Measurements from ENCODE around the gene SLC12A1. TPM values are rescaled to one million over a fixed set of nuclear protein-coding genes. Genes with fewer than 3 reads are reported as not detected.

The SLC12A1 gene
- total and polyA plus RNA-seq, 2 of the 8 experiments (the other 6 are each of a cell fraction or from before 2014, with no cell fraction given): 0.63 to 1.0 TPM

DNA sequence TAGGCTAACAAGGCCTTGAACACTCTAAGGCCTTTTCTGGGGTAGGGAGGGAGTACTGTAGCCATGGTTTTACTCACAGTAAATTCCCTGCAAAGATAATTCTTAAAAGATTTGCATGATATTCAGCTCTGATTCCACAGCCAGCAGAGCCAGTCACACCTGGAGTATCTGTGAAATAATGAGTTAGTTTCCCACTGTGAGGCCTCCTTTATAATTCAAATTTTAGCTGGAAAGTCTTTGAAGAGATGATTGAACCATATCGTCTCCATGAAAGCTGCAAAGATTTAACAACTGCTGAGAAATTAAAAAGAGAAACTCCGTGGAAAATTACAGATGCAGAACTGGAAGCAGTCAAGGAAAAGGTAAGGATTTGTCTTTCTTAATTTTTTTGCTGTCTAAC, 92.8 kb downstream of the SLC12A1 start:
- H2AK5ac ChIP-seq (ENCODE audit: low read depth, low read length): no peak overlapping the region
- H2BK120ac ChIP-seq (replicated peaks; ENCODE audit: low read depth, low read length): no peak overlapping the region
- H3K36me3 ChIP-seq (ENCODE audit: control insufficient read depth in 2 of 4, insufficient read depth in 4 of 4, low read length in 3 of 4): no peaks in the 10 kb centered on the region
- H4K20me1 ChIP-seq (replicated peaks in 1 of 2; ENCODE audit: control insufficient read depth in 1 of 2, insufficient read depth in 2 of 2, low read length in 2 of 2): no peaks in the 10 kb centered on the region
- H3K56ac ChIP-seq (replicated peaks; ENCODE audit: insufficient read length, low read depth, low read length): no peak overlapping the region
- H3K27ac ChIP-seq (ENCODE audit: low read depth, low read length): no peak overlapping the region
- no peak overlapping the region for H2BK15ac ChIP-seq (ENCODE audit: low read length)
- H2BK12ac ChIP-seq (ENCODE audit: low read depth, low read length): no peak overlapping the region
- H3K9me3 ChIP-seq (ENCODE audit: insufficient read depth in 2 of 2, low read depth in 1 of 2, low read length in 1 of 2): no peaks in the 10 kb centered on the region
- peak overlapping the region; percentile 93 for H4K5ac ChIP-seq (ENCODE audit: insufficient read length, low read depth, low read length)
- H3K23me2 ChIP-seq (ENCODE audit: low read depth, low read length): no peaks in the 10 kb centered on the region
- H4K91ac ChIP-seq (replicated peaks; ENCODE audit: insufficient read length, low read length): no peak overlapping the region
- H3K4me2 ChIP-seq (ENCODE audit: insufficient read depth in 1 of 2, low read depth in 2 of 2, low read length in 2 of 2): peak overlapping the region; percentile 40 to 50; a peak in 3 of 4 replicates
- no peak overlapping the region for H3K23ac ChIP-seq (ENCODE audit: insufficient read length)
- no peak overlapping the region for H3K9ac ChIP-seq (replicated peaks in 1 of 4; ENCODE audit: extremely low read depth in 1 of 4, low read depth in 3 of 4, low read length in 3 of 4)
- no peak overlapping the region for H4K8ac ChIP-seq (ENCODE audit: extremely low read depth, insufficient read depth, low read length)
- 6% methylated on average over 2 of the region's 2 CpGs; no CpG with 5 or more reads in 1 of the 2 experiments for WGBS, 2 experiments (ENCODE audit: extremely low coverage in 1 of 2, insufficient coverage in 1 of 2, insufficient read length in 1 of 2, insufficient replicate concordance in 2 of 2, low coverage in 1 of 2, low lambda C conversion rate in 2 of 2, missing lambda C conversion rate in 1 of 2)
- POLR2A ChIA-PET (ENCODE audit: partially characterized antibody): interaction anchor here (1.0 to 2.6 kb wide), 3 partner anchors 9 to 34 kb away, joined by 3 to 9 read pairs (median 5); no protein-coding TSS in a partner anchor
- FAIRE-seq (peak; percentile 55), DNase-seq (ENCODE audit: low read depth in 1 of 2, low spot score in 2 of 2) (no peak)
- H3K79me2 ChIP-seq (ENCODE audit: control insufficient read depth in 1 of 2, insufficient read depth in 2 of 2, low read length in 2 of 2): no peaks in the 10 kb centered on the region
- H3K4me1 ChIP-seq (replicated peaks in 1 of 4; ENCODE audit: control insufficient read depth in 3 of 4, insufficient read depth in 4 of 4, low read length in 3 of 4): peaks cover 6 to 21% (median 17%) of the 10 kb centered on the region in 4 experiments; a peak in 6 of 7 replicates
- H3K14ac ChIP-seq (ENCODE audit: insufficient read length): no peak overlapping the region
- H3K4me3 ChIP-seq (ENCODE audit: extremely low read depth in 1 of 4, insufficient read depth in 2 of 4, low read depth in 3 of 4, low read length in 4 of 4): peak overlapping the region in 1 of 4 experiments; percentile 40; a peak in 2 of 8 replicates
- no peaks in the 10 kb centered on the region for H3K79me1 ChIP-seq (ENCODE audit: low read depth, low read length)
- no peaks in the 10 kb centered on the region for H3K27me3 ChIP-seq (replicated peaks in 1 of 4; ENCODE audit: control insufficient read depth in 3 of 4, extremely low read depth in 1 of 4, insufficient read depth in 3 of 4, low read length in 3 of 4)
- no peak overlapping the region; the same call in 1 of the 2 replicates for H3K18ac ChIP-seq (ENCODE audit: extremely low read depth, low read length)
- H2BK20ac ChIP-seq (ENCODE audit: low read length): no peak overlapping the region
- CTCF ChIA-PET (ENCODE audit: partially characterized antibody): interaction anchor here (0.7 to 6.6 kb wide), 5 partner anchors 11 to 35 kb away, joined by 3 to 41 read pairs (median 4); no protein-coding TSS in a partner anchor
- H2BK5ac ChIP-seq (ENCODE audit: low read depth, low read length): no peak overlapping the region; the same call in 1 of the 2 replicates
- no peak overlapping the region for H2AFZ ChIP-seq (ENCODE audit: low read length)
- H3K4ac ChIP-seq (replicated peaks; ENCODE audit: insufficient read length, low read depth, low read length): no peak overlapping the region
- TF ChIP-seq SAP30 (IDR thresholded peaks at IDR 0.05; ENCODE audit: insufficient read depth, insufficient replicate concordance, low read length) (no peak), NANOG (IDR thresholded peaks at IDR 0.05; ENCODE audit: insufficient read depth, low read depth, low read length, poor library complexity, severe bottlenecking) (peak; percentile 81), HDAC2 (IDR thresholded peaks at IDR 0.05; ENCODE audit: borderline replicate concordance in 1 of 2, low read depth in 2 of 2, low read length in 2 of 2) (peak in 1 of 2 experiments; percentile 87; a peak in 1 of 4 replicates), SP4 (IDR thresholded peaks at IDR 0.05; ENCODE audit: low read length) (no peak), PHF8 (conservative IDR thresholded peaks at IDR 0.05; ENCODE audit: low read depth, low read length) (no peak), SRF (IDR thresholded peaks at IDR 0.05; ENCODE audit: low read depth, low read length) (no peak), GTF2F1 (IDR thresholded peaks at IDR 0.05; ENCODE audit: borderline replicate concordance, low read depth, low read length) (no peak), SP2 (IDR thresholded peaks at IDR 0.05; ENCODE audit: low read length) (no peak), SP1 (IDR thresholded peaks at IDR 0.05; ENCODE audit: low read depth, low read length) (peak; percentile 46; the same call in 1 of the 2 replicates)

Measured in H1 (cell line).